HT-29 (cell line): ENCODE results near the gene ZEB2. TPM values are rescaled to one million over a fixed set of nuclear protein-coding genes. Genes with fewer than 3 reads are reported as not detected.

Source experiments
- DNase-seq: peaks from one replicate; pipeline ENCODE4 v3.0.0-alpha.2; 2015; ENCODE audit warnings: low spot score
- total RNA-seq: library from RNA; depleted of rRNA; stranded (reverse); fragments of >200 nt; shearing (Covaris generic); gene quantifications from 2 replicates; pipeline ENCODE4 v1.2.3, GENCODE V29; 2014

ZEB2 gene
- total RNA-seq, 1 experiment from 2014 or later, result not detected

DNA sequence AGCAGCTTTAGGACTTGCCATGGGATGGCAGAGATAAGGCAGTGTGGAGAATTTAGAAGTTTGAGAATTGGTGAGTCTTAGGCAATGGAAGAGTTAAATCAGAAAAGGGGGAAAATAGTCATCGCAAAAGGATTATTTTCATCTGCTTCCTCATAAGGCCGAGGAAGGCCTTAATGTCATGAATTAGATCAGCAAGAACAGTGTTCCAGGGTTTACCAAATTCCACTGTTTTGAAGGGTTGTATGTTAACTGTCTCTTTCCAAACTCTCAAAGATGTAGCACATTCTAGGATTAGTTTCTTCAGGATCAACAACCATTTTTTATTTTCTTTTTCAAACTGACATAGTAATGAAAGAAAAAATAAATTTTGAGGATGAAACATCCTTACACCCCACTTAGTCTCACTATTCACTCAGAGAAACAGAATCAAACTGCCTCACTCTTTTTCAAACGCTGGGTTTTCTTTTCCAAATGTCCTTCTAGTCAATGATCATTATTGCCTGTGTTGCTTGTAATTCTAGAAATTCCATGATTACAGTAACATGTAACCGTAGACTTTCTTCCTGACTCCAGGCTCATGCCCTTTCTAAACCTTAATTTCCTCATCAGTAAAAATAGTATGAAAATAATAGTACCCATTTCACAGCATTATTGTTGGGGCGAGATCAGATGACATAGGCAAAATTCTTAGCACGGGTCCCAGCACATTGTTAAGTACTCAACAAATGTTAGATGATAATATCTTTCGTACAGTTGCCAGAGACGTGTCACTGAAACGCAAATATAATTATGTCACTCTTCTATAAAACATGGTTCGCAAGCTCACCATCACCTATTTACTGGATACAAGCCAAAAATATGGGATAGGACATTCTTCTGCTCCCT, 23.6 kb downstream of the ZEB2 start:
- no peak for DNase-seq

DNA sequence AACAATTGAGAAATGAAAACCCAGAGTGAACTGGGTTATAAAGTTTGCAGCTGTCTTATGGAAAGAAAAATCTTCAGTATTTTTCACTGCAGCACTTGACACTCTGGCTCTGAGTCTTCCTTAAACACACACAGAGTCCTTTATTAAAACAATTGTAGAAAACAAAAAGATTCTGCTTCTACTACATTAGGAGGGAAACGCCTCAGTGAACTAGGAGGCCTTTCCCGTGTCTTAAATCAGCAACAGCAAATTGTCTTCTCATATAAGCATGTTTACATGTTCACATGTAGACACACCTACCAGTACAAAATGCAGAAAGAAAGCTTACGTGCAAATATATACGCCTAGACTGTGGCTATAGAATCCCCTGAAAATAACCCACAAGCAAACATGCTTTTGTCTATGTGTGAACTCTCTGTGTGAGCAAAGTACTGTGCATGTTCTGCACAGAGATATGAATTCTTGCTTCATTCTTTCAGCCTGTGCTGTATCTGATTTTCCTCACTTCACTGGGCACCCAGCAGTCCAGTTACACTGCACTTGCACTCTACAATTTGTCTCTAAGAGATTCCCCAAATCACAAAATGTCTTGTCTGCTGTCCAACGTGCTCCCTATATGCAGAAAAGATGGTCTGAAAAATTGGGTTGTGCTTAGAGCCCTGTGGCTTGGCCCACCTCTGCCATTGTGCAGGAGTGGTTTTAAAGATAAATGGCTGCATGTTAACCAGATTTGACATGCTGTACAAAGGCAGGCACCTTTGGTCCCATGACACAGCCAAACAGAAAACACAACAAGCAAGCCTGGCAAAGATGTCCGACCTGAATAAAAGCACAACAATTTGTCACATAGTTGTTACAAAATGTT, 24.5 kb downstream of the ZEB2 start:
- DNase-seq, result no peak

DNA sequence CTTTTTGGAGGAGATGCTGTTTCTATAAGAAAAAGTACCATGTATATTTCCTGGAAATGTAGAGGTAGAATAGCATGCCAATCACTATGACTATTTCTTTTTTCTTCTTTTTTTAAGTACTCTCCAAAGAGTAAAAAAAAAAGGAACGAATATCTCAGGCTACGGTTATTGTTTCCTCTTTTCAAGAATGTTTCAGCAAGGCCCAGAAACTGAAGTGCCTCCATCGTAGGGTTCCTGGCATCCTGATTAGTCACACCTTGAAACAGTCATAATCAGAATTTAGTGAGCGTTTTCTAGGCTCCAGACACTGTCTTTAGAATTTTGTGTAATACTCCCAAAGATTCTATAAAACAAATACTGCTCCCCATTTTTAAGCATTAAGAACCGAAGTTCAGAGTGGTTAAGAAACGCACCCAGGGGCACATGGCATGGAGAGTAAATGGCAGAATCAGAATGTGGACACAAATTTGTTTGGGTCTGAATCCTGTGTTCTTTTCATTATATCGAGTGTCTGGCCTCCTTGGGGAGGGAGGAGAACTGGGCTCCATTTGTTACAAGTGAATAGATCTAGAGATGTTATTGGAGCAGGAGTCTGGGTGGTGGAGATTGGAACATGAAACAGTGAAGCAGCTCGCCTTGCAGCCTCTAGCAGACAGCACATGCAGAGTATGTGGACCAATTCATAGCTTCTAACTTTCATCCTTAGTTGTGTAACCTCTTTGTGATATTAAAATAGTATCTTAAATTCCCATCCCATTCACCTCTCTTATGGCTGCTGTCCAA, 26.7 kb downstream of the ZEB2 start:
- DNase-seq, result no peak

DNA sequence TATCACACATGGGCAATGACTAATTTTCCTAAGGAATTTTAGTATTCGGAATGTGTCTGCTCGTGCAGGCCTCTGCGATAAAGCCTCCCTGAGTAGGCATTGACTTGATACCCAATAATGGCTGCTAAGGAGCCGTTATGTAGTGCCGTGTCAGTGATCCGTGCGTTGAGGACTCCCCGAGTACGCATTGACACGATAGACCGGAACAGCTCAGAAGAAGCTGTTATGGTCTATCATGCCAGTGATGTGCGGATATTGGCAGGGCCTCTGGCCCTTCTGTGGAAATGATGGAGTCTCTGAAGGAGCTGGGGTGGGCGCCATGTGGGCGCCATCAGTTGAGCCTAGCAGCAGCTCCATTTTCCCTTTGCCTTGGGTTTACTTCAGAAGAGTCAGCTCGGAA, 29.1 kb downstream of the ZEB2 start:
- no peak for DNase-seq

DNA sequence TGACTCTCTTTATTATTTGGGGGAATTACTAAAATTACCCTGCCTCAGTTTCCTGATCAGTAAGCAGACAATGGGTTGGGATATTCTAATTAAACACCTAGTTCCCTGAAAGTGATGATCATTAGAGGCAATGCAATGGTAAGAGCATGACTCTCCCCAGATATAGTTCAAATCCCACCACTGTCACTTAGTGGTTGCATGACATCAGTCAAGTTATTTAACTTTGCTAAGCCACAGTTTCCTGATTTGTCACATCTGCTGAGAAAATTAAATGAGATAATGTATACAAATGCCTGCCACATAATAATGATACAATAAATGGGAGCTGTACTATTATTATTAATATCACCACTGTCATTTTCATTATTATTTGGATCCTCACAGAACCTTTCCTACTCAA, 29.9 kb downstream of the ZEB2 start:
- no peak for DNase-seq

DNA sequence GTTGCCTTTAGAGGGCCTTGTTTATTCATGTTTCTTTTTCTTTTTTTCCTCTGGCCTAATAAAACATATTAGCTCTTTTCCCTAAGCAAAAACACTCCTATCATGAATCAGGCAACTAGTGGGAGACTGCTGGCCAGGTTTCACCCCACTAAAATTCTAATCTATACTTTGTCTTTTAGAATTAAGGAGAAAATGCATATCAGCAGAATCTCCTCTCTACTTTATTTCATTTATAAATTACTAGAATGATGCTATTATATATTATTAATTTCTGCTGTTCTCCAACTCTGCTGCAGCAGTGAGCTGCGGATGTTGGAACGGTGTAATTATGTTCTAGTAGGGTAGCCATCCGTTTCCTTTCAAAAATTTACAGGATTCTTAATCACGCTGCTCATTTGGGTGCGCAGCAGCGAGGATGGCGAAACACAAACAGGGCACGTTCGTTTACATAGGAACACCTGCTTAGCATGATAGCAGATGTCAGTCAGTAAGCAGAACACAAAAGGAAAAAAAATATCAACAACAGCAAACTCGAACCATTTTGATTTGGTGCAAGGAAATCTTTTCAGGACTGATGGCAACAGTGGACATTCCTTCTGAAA, 30.5 kb downstream of the ZEB2 start:
- DNase-seq, result no peak

DNA sequence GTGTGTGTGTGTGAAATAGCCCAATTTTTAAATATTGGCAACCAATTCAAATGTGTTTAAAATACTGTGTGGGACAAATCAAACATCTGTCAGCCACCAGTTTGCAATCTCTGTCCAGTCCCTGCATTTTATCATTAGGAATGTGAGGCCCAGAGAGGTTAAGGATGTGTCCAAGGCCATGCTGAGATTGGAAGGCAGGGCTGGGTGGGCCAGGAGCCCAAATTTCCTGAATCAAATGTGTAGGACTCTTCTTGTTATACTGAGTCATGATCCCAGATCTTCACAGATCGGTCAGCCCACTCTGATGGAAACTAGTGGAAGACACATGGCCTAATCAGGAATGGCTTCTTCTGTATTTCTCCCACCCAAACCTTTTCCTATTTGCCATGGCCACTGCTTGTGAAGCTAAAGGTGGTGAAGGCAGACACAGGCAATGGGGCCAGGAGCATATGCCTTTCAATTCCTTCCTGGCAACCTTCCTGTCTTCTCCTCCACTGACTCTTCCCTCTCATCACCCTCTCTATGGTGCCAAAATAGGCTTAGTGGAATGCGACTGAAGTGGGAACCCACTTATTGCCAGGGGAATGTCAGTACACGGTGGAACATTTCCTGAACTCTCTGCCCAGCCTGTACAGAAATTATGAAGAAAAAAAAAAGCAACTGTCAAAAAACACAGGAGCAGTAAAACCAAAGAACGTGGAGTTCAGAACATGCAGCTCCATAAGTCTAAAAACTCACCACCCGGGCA, 35.5 kb downstream of the ZEB2 start:
- DNase-seq, result no peak

DNA sequence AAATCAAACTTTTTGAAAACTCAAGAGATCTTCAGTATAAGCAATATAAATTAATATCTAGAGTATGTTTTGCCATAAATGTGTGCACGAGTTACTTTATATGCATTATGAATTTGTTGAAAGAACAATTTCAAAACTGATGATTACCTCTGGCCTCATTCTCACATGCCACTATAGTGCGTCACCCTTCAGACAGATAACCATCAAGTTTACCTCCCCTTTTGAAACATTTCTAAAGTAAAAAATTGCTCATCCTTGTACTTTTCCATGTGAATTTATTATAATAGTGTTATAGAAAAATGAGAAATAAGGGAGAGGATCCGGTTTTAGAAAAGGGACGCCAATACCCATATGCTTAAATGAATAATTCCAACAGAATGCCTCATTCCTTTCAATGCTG, 38.3 kb downstream of the ZEB2 start:
- no peak for DNase-seq

DNA sequence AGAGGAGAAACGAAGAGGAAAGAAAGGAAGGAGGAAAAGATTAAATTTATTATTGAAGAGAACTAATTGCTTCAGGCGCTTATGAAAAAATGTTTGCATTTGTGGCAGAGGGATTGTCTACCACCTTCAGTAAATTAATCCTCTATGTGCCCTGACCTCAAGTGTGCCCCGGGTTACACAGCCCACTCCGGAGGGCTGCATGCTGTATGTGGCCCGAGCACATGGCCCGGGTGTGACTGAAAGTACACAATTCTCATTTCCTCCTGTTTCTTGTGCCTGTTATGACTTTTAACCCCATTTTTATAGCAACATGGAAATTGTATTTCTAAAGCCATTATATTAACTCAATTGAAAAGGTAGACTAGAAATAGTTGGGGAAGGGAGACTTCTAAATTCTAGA, 38.8 kb downstream of the ZEB2 start:
- no peak for DNase-seq

DNA sequence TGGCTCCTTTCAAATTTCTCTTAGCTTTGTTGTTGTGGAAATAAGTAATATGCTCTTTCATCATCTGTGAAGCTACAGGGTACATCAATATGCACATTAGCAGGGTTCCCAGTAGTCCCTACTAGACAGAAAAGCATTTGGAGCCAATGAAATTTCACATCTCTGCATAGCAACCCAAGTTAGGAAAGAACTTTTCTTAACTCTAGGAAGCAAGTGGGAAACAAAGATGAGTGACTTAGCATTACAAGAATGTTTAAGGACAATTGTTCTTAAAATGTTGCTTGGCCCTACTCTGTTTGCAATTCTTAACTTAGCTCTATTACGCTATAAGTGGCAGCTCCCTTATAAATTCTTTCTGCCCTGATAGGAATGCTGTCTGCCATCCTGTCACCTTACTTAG, 39.6 kb downstream of the ZEB2 start:
- DNase-seq, result no peak

DNA sequence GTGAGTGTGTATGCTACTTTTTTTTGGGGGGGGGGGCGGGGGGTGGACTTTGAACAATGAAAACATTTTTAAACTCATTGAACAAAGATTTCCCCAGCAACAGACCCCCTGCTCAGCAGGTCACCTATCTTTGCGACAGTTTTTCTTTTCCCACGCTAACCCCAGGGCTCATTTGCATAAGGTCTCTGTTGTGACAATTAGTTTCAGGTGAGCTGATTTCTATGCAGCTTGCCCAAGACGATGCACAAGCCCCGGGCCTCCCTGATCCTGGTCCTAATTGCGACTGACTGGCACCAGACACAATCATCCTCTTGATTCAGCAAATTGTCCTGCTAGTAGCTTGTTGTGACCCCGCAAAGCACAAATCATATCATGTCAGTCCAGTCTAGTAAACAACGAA, 40.3 kb downstream of the ZEB2 start:
- DNase-seq, result no peak

DNA sequence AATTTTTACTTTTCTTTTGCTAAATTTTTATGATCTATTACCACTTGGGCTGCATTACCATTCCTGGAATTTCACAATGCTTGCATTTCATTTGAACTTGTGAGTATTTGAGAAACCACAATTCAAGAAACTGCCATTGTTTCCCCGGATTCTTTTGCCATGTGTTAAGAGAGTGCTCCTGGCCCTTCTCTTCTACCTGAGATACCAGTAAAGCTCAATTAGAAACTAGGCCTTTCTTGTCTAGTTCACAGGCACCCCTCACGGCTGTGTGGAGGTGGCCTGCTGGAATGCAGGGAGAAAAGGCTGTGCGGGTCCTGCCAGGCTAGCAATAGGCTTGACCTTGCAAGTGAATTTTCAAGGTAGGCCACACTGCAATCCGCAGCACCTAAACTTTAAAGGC, 40.8 kb downstream of the ZEB2 start:
- no peak for DNase-seq

DNA sequence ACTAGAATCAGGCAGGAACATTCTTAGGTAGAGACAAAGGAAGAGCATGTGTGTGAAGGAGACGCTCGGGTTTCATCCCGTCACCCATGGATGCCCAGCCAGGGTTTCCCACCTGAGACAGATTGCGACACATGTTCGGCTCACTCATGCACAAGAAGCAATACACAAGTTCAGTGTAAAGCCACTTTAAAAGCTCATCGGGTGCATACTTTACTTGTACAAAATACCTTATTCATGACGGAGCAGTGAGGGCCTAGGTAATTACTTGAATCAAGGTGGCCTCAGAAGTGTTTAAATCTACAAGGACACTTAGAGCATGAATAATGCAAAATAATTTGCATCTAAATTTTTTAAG, 42.0 kb downstream of the ZEB2 start:
- DNase-seq, result no peak

DNA sequence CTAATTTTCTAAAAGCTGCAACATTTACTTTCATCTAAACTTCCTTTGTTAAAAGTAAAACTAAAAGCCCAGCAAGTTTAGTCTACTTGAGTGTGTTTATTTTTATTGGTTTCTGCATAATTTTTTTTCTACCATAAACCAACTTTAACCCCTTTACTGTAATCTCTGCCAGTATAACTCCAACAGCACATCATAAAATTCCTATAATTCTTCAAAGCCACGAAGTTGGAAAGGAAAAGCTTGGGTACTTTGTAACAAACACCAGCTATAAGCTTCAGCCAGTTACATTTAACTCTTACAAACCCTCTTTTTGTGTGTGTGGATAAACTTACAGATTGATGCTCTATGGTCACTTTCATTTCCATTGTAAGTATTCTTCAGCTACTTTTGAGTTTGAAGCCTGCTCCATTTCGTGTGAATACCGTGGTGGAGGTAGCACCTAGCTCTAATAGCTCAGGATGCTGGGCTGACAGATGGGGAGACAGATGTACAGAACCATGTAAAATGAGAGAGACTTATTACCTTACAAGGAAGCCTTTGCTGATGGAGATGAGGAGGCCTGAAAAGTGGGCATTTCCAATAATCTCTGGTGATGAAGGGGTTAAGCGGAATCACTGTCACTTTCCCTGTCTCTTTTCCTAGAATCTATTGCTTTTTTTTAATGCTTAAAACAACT, 42.5 kb downstream of the ZEB2 start:
- no peak for DNase-seq

DNA sequence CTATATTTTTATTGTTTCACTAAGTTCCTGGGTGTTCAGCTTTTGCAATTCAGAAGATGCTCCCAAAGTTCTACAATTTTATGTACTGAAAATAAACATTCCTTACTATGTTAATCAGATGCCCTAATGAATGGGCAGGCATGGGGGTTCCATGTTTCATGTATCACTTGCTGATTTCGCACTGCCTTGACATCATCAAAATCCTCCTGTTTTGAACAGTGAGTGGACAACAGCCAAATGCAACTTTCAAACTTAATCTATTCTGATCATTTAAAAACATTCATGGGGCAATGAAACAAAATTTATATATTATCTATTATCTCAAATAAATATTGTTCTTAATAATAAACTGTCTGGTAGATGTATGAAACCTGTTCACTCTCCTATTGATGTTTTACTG, 43.2 kb downstream of the ZEB2 start:
- DNase-seq, result no peak

DNA sequence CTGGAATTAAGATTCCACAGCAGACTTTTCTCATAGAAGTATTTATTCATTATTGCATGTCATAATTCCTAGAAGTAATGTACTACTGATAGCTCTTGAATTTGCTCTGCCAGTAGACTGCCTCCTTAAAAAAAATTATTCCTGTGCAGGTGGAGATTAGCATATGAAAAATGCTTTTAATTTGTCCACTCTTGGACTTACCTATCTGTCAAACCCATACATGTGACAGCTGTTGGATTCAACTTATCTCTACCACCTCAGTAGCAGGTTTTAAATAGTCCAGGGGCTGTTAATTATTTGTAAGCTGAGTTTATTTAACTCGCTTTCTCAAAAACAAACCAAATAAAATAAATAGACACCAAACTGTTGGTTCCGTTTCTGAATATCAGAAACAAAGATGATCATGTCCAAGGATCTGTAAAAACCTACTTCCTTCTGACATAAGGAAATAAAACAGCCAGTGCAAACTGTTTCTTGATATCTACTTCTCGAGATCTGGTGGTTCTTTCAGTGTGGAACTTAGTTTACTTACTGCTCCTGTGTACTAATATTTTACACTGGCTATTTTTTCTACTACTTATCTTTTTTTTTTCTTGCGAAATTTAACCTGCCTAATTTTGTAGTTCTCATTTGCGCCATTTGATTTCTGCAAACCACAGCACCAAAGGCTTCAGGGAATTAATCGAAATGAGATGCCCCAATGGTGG, 44.2 kb downstream of the ZEB2 start:
- no peak for DNase-seq

DNA sequence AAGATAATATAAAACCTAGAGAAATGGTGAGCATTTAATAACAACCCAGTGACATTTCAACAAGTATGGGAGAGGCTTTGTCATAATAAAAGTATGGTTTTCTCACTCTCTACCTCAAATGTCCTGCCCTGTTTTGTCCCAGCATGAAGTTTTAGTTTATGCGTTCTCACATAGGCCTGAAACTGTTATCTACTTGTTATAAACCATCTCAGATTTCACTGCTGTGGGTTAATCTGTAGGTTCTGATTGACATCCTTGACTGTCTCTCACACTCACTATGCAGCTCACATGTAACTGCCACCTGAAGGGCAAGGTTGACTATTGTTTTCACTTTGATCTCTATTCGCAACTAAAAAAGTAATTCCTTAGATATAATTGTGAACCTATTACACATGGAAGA, 44.9 kb downstream of the ZEB2 start:
- DNase-seq, result no peak

DNA sequence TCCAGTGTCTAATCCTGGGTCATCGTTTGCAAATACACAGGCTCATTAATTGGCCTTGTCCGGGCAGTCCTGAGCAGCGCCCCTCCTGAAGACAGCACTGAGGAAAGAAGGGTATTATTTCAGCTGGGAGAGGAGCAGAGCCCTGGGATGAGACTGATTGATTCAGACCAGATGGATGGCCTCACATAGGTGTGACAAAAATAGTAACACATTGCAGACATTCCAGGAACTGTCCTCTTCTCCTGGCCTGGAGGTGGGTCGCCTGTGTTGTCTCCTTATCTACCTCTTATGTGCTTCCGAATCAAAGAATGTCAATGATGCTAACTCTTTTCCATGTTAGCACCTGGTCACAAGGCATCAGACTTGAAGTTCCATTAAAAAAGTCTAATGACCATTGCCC, 45.9 kb downstream of the ZEB2 start:
- no peak for DNase-seq

DNA sequence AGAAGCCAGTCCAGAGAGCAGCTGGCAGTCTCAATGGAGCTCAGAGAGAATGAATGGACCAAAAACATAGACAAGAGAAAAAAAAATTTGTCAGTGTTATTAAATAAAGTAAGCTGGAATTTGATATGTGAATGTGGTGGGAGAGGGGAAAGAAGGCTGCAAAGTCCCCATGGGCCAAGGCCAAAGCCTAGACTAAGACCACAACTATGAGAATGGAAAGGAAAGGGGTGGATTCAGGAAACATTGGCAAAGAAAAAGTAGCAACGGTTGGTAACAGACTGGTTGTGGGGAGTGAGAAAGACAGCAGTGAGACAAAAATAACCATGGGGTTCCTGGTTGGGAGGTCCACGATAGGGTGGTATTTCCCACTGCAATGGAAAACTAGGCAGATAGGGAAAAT, 47.0 kb downstream of the ZEB2 start:
- DNase-seq, result no peak

DNA sequence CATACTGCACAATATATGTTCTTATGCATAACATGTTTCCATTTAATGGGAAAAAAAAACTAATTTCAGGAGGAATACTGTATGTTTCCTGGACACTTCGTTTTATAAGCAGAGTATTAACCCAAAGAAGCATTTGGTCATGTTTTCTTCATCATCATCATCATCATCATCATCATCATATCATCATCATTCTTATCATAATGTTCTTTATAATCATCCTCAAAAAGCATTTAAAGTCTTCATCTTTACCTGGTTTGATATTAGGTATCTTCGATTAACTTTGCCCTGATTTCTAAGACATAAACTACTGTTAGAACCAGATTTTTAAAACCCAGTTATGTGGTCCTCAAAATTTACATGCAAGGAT, 47.9 kb downstream of the ZEB2 start:
- no peak for DNase-seq
